MM.1S (cell line): Measurements from ENCODE around the gene FBN2.

Source experiments
- CTCF ChIP-seq: fragments of 300-600 bp; sonication (generic); IDR thresholded peaks from 2 replicates; pipeline ENCODE4 v1.5.1; 2016; ENCODE audit warnings: antibody characterized with exemption, low read length, mixed read lengths
- EZH2 ChIP-seq: fragments of 300-600 bp; sonication (generic); optimal IDR thresholded peaks from 2 replicates; pipeline ENCODE3; 2017; ENCODE audit warnings: low read depth, mild to moderate bottlenecking, antibody characterized with exemption, low read length, mixed read lengths
- EZH2phosphoT487 ChIP-seq: fragments of 300-600 bp; sonication (generic); IDR thresholded peaks from 2 replicates; pipeline ENCODE4 v1.6.1; 2018; ENCODE audit warnings: antibody characterized with exemption, low read length

DNA sequence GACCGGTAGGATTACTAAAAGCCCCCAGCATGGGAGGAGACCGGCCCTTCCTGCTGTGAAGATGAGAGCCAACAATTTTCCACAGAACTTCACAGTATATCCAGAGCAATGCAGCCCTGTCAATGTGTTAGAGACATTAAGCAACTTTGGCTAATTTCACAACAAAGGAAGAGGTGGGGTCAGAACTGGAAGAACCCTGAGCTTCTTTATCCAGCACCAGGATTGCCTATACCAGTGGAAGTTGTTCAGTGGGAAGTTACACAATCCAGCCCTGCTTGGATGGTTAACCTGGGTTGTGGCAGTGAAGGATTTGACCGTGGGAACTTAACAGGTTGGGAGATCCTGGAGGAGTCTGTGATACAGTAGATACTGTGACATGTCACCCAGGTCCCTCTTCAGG, 197.0 kb downstream of the FBN2 start:
- TF ChIP-seq CTCF, result no peak
- no peak for TF ChIP-seq EZH2
- no peak for TF ChIP-seq EZH2phosphoT487
